Astrocyte (in vitro differentiated cells and primary cell): Measurements from ENCODE around the gene PKNOX2.

Experiments used
- CTCF ChIP-seq: IDR thresholded peaks from 2 replicates; pipeline ENCODE4 v1.5.1; 2011; ENCODE audit warnings: low read depth, mild to moderate bottlenecking, inconsistent platforms, low read length, moderate library complexity; ENCODE audit not compliant: insufficient read depth
- EZH2 ChIP-seq: IDR thresholded peaks from 2 replicates; pipeline ENCODE4 v1.6.1; 2012; ENCODE audit warnings: mild to moderate bottlenecking, low read length, inconsistent platforms; ENCODE audit not compliant: insufficient read depth

DNA sequence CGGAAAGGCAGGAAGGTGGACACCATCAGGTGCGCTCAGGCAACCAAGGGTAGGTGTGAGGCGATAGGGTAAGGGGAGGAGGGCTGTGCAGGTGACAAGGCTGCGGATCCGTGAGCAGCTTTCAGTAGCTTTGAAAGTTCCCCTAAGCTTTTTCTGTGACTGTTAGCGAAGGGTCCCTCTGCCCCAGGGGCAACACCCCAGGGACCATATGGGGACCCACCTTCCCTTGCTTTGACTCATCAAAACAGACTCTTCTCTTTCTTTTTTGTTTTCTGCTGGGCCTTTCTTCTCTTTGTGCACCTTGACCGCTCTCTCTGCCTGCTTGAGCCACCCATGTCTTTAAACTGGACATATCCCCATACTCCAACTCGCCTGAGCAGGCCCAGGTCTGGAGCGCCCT lies 194.6 kb downstream of the PKNOX2 start:
- TF ChIP-seq CTCF (no peak), EZH2 (no peak)
